ENCODE data around the gene KRTAP4-2.
"Not testable (repeated sequence)": the region's sequence is repeated elsewhere in the genome, so short reads cannot be mapped to it uniquely, and the experiment has no call there.

KRTAP4-2 gene

GRCh38 chr17:41139865-41140264 is 38.2 kb downstream of the KRTAP4-2 start:
- not testable (repeated sequence) for H3K36me3 ChIP-seq (ENCODE audit: insufficient read depth, low read depth, low read length)

GRCh38 chr17:41133880-41134735 is 43.9 kb downstream of the KRTAP4-2 start:
- Histone ChIP-seq H3K27ac (ENCODE audit: low read length) (no peak overlapping the region), H3K9ac (ENCODE audit: low read depth, low read length) (no peak overlapping the region), H3K4me1 (ENCODE audit: insufficient read depth, low read length) (no peaks in the 10 kb centered on the region), H3K4me3 (ENCODE audit: low read length) (no peak overlapping the region), H3K27me3 (ENCODE audit: insufficient read depth, low read length) (no peaks in the 10 kb centered on the region), H3K36me3 (ENCODE audit: insufficient read depth, low read depth, low read length) (no peaks in the 10 kb centered on the region), H3K9me3 (ENCODE audit: insufficient read depth, low read depth, low read length) (0 out of 2 replicates have a peak, but pooled peaks cover under 1% of the 10 kb centered on the region)

More at GRCh38 chr17:41139865-41140264, 38.2 kb downstream of the KRTAP4-2 start:
- H3K9ac ChIP-seq (ENCODE audit: low read depth, low read length); H3K27ac ChIP-seq (ENCODE audit: low read length); H3K4me1 ChIP-seq (ENCODE audit: insufficient read depth, low read length); H3K27me3 ChIP-seq (ENCODE audit: insufficient read depth, low read length); H3K4me3 ChIP-seq (ENCODE audit: low read length): not testable (repeated sequence)
- H3K9me3 ChIP-seq (ENCODE audit: insufficient read depth, low read depth, low read length), result peaks cover 18% of the 10 kb centered on the region

- Histone ChIP-seq H3K9me3 (ENCODE audit: insufficient read depth, low read depth, low read length) (no peaks in the 10 kb centered on the region), H3K36me3 (ENCODE audit: insufficient read depth, low read depth, low read length) (no peaks in the 10 kb centered on the region), H3K27me3 (ENCODE audit: insufficient read depth, low read length) (no peaks in the 10 kb centered on the region), H3K9ac (ENCODE audit: low read depth, low read length) (no peak overlapping the region), H3K4me1 (ENCODE audit: insufficient read depth, low read length) (no peaks in the 10 kb centered on the region), H3K27ac (ENCODE audit: low read length) (no peak overlapping the region), H3K4me3 (ENCODE audit: low read length) (no peak overlapping the region)
Measured at GRCh38 chr17:41131979-41132378, 46.0 kb downstream of the KRTAP4-2 start.
